ENCODE data around the gene RPL38. TPM values are rescaled to one million over a fixed set of nuclear protein-coding genes. Genes with fewer than 3 reads are reported as not detected.

The RPL38 gene
- 1,000 to 10,000 TPM; 1,259 to 1,366 TPM for total RNA-seq

- Mint-ChIP-seq H3K9me3 (no peaks in the 10 kb centered on the region), H3K36me3 (ENCODE audit: low read depth) (peaks cover 55% of the 10 kb centered on the region), H3K4me1 (peaks cover 26% of the 10 kb centered on the region), H3K27ac (peak within 1 kb of the TSS; percentile 100), H3K27me3 (peaks cover 10% of the 10 kb centered on the region), H3K4me3 (peak within 1 kb of the TSS; percentile 97)
- ATAC-seq (replicated peaks): peak; percentile 91
These were observed at the start of gene RPL38 for GRCh38 chr17:74203439-74204240. TSS of gene RPL38 (plus strand) at chr17:74203678. CDS start at chr17:74203956, 278 bp downstream.

GRCh38 chr17:74153821-74154430 lies 49.6 kb upstream of the RPL38 start:
- Mint-ChIP-seq H3K4me3 (no peak overlapping the region), H3K27me3 (peaks cover 27% of the 10 kb centered on the region), H3K27ac (no peak overlapping the region), H3K9me3 (no peaks in the 10 kb centered on the region), H3K4me1 (no peaks in the 10 kb centered on the region), H3K36me3 (ENCODE audit: low read depth) (no peaks in the 10 kb centered on the region)
- ATAC-seq (replicated peaks): no peak

GRCh38 chr17:74156878-74157277 lies 46.6 kb upstream of the RPL38 start:
- H3K9me3 Mint-ChIP-seq: no peaks in the 10 kb centered on the region
- no peaks in the 10 kb centered on the region for H3K4me1 Mint-ChIP-seq

GRCh38 chr17:74157366-74157765 lies 46.1 kb upstream of the RPL38 start:
- peaks cover 28% of the 10 kb centered on the region for H3K27me3 Mint-ChIP-seq
- ATAC-seq (replicated peaks): no peak

More at GRCh38 chr17:74156878-74157277, 46.6 kb upstream of the RPL38 start:
- ATAC-seq (replicated peaks): no peak
- no peaks in the 10 kb centered on the region for H3K36me3 Mint-ChIP-seq (ENCODE audit: low read depth)
- peaks cover 28% of the 10 kb centered on the region for H3K27me3 Mint-ChIP-seq
- no peak overlapping the region for H3K4me3 Mint-ChIP-seq
- no peak overlapping the region for H3K27ac Mint-ChIP-seq

GRCh38 chr17:74158761-74159160 lies 44.7 kb upstream of the RPL38 start:
- no peaks in the 10 kb centered on the region for H3K4me1 Mint-ChIP-seq
- no peak overlapping the region for H3K4me3 Mint-ChIP-seq
- no peak overlapping the region for H3K27ac Mint-ChIP-seq
- H3K27me3 Mint-ChIP-seq: peaks cover 28% of the 10 kb centered on the region
- ATAC-seq (replicated peaks): no peak
- H3K36me3 Mint-ChIP-seq (ENCODE audit: low read depth): no peaks in the 10 kb centered on the region
- no peaks in the 10 kb centered on the region for H3K9me3 Mint-ChIP-seq

More at GRCh38 chr17:74157366-74157765, 46.1 kb upstream of the RPL38 start:
- Mint-ChIP-seq H3K9me3 (no peaks in the 10 kb centered on the region), H3K36me3 (ENCODE audit: low read depth) (no peaks in the 10 kb centered on the region), H3K27ac (no peak overlapping the region), H3K4me1 (no peaks in the 10 kb centered on the region), H3K4me3 (no peak overlapping the region)

GRCh38 chr17:74159226-74159840 lies 44.1 kb upstream of the RPL38 start:
- H3K4me1 Mint-ChIP-seq: no peaks in the 10 kb centered on the region
- H3K27me3 Mint-ChIP-seq: peaks cover 28% of the 10 kb centered on the region
- H3K27ac Mint-ChIP-seq: no peak overlapping the region
- ATAC-seq (replicated peaks): no peak
- no peaks in the 10 kb centered on the region for H3K9me3 Mint-ChIP-seq
- H3K36me3 Mint-ChIP-seq (ENCODE audit: low read depth): no peaks in the 10 kb centered on the region
- no peak overlapping the region for H3K4me3 Mint-ChIP-seq

GRCh38 chr17:74160656-74161502 lies 42.6 kb upstream of the RPL38 start:
- Mint-ChIP-seq H3K27ac (no peak overlapping the region), H3K9me3 (no peaks in the 10 kb centered on the region), H3K4me3 (no peak overlapping the region), H3K27me3 (peaks cover 23% of the 10 kb centered on the region), H3K4me1 (no peaks in the 10 kb centered on the region), H3K36me3 (ENCODE audit: low read depth) (no peaks in the 10 kb centered on the region)
- no peak for ATAC-seq (replicated peaks)

GRCh38 chr17:74161503-74161875 lies 42.0 kb upstream of the RPL38 start:
- ATAC-seq (replicated peaks): no peak
- Mint-ChIP-seq H3K27ac (no peak overlapping the region), H3K4me3 (no peak overlapping the region), H3K4me1 (no peaks in the 10 kb centered on the region), H3K9me3 (no peaks in the 10 kb centered on the region), H3K36me3 (ENCODE audit: low read depth) (no peaks in the 10 kb centered on the region), H3K27me3 (peaks cover 20% of the 10 kb centered on the region)

GRCh38 chr17:74163271-74163821 lies 40.1 kb upstream of the RPL38 start:
- Mint-ChIP-seq H3K4me1 (no peaks in the 10 kb centered on the region), H3K4me3 (no peak overlapping the region), H3K9me3 (no peaks in the 10 kb centered on the region), H3K27ac (no peak overlapping the region), H3K27me3 (peaks cover 28% of the 10 kb centered on the region), H3K36me3 (ENCODE audit: low read depth) (no peaks in the 10 kb centered on the region)
- no peak for ATAC-seq (replicated peaks)

GRCh38 chr17:74163836-74164235 lies 39.6 kb upstream of the RPL38 start:
- ATAC-seq (replicated peaks): no peak
- Mint-ChIP-seq H3K4me3 (no peak overlapping the region), H3K9me3 (no peaks in the 10 kb centered on the region), H3K27ac (no peak overlapping the region), H3K27me3 (peaks cover 28% of the 10 kb centered on the region), H3K4me1 (no peaks in the 10 kb centered on the region), H3K36me3 (ENCODE audit: low read depth) (no peaks in the 10 kb centered on the region)

GRCh38 chr17:74164446-74165045 lies 38.9 kb upstream of the RPL38 start:
- H3K4me3 Mint-ChIP-seq: no peak overlapping the region
- H3K27me3 Mint-ChIP-seq: peaks cover 28% of the 10 kb centered on the region
- H3K36me3 Mint-ChIP-seq (ENCODE audit: low read depth): no peaks in the 10 kb centered on the region
- H3K4me1 Mint-ChIP-seq: no peaks in the 10 kb centered on the region
- no peak overlapping the region for H3K27ac Mint-ChIP-seq
- no peaks in the 10 kb centered on the region for H3K9me3 Mint-ChIP-seq
- no peak for ATAC-seq (replicated peaks)

GRCh38 chr17:74165797-74166365 lies 37.6 kb upstream of the RPL38 start:
- Mint-ChIP-seq H3K27ac (no peak overlapping the region), H3K9me3 (no peaks in the 10 kb centered on the region), H3K27me3 (peaks cover 30% of the 10 kb centered on the region), H3K4me3 (no peak overlapping the region), H3K36me3 (ENCODE audit: low read depth) (no peaks in the 10 kb centered on the region), H3K4me1 (no peaks in the 10 kb centered on the region)
- ATAC-seq (replicated peaks): no peak

- Mint-ChIP-seq H3K4me3 (no peak overlapping the region), H3K27me3 (peaks cover 37% of the 10 kb centered on the region), H3K36me3 (ENCODE audit: low read depth) (no peaks in the 10 kb centered on the region), H3K27ac (no peak overlapping the region), H3K9me3 (no peaks in the 10 kb centered on the region), H3K4me1 (peaks cover 3% of the 10 kb centered on the region)
- ATAC-seq (replicated peaks): no peak
These were observed 32.6 kb upstream of the RPL38 start for GRCh38 chr17:74170924-74171323.
